Right atrium auricular region (tissue), 2 donors: Measurements from ENCODE around the gene CCL5. TPM values are rescaled to one million over a fixed set of nuclear protein-coding genes. Genes with fewer than 3 reads are reported as not detected.

ENCODE experiments used
- DNase-seq: peaks from one replicate; pipeline ENCODE4 v3.0.0-alpha.2; 2019; ENCODE audit warnings: low spot score
- H3K27ac ChIP-seq, 2 donors: fragments of 200-600 bp; sonication (generic); 1 replicate in 1 of 2; 2 replicates in 1 of 2; pipeline ENCODE4 v1.5.1; 2016 to 2019
- H3K27me3 ChIP-seq, 2 donors: fragments of 200-600 bp; sonication (generic); one replicate each; pipeline versions ENCODE4 v1.5.1 to v1.6.0; 2017 to 2019
- H3K36me3 ChIP-seq: fragments of 200-600 bp; sonication (generic); one replicate; pipeline ENCODE4 v1.5.1; 2016
- H3K4me1 ChIP-seq, 2 donors: fragments of 200-600 bp; sonication (generic); one replicate each; pipeline versions ENCODE4 v1.5.1 to v1.6.0; 2017 to 2019
- H3K4me3 ChIP-seq, 2 donors: fragments of 200-600 bp; sonication (generic); 1 replicate in 1 of 2; 2 replicates in 1 of 2; pipeline ENCODE4 v1.5.1; 2017 to 2019; ENCODE audit warnings: mild to moderate bottlenecking in 1 of 2, moderate library complexity in 1 of 2
- H3K9me3 ChIP-seq, 2 donors: fragments of 200-600 bp; sonication (generic); one replicate each; pipeline ENCODE4 v1.5.1; 2019
- CTCF ChIP-seq, 2 donors: fragments of 200-600 bp; sonication (generic); IDR thresholded peaks; one replicate each; pipeline ENCODE4 v1.5.1; 2019; ENCODE audit warnings: antibody characterized with exemption in 2 of 2
- total RNA-seq, 2 donors: library from RNA; depleted of rRNA; stranded (reverse); fragments of >200 nt; gene quantifications; one replicate each; pipeline ENCODE4 v1.1.0, GENCODE V29; 2016

Gene CCL5
- total RNA-seq, 2 donors from 2014 or later = 1.0 to 3.1 TPM

GRCh38 chr17:35895636-35896587 lies 15.8 kb upstream of the CCL5 start:
- DNase-seq = no peak
- H3K9me3 ChIP-seq = no peaks in the 10 kb centered on the region
- no peaks in the 10 kb centered on the region for H3K27me3 ChIP-seq
- no peaks in the 10 kb centered on the region for H3K36me3 ChIP-seq
- H3K4me1 ChIP-seq = no peaks in the 10 kb centered on the region
- H3K4me3 ChIP-seq = no peak overlapping the region
- H3K27ac ChIP-seq = no peak overlapping the region
- no peak for TF ChIP-seq CTCF (IDR thresholded peaks at IDR 0.05)

- H3K27me3 ChIP-seq = no peaks in the 10 kb centered on the region
- H3K4me3 ChIP-seq = no peak overlapping the region
- no peaks in the 10 kb centered on the region for H3K36me3 ChIP-seq
- H3K4me1 ChIP-seq = peaks cover 0 to 9% of the 10 kb centered on the region in 2 donors
- TF ChIP-seq CTCF (IDR thresholded peaks at IDR 0.05) = no peak
- no peaks in the 10 kb centered on the region for H3K9me3 ChIP-seq
- H3K27ac ChIP-seq = no peak overlapping the region
- DNase-seq = no peak
Measured at GRCh38 chr17:35894206-35894605, 14.0 kb upstream of the CCL5 start.

- Histone ChIP-seq H3K27me3 (no peaks in the 10 kb centered on the region), H3K27ac (no peak overlapping the region), H3K9me3 (no peaks in the 10 kb centered on the region), H3K36me3 (no peaks in the 10 kb centered on the region), H3K4me1 (peaks cover 0 to 9% of the 10 kb centered on the region in 2 donors), H3K4me3 (no peak overlapping the region)
- TF ChIP-seq CTCF (IDR thresholded peaks at IDR 0.05) = no peak
- DNase-seq = no peak
Measured at GRCh38 chr17:35893751-35894150, 13.6 kb upstream of the CCL5 start.

- no peak for DNase-seq
- Histone ChIP-seq H3K36me3 (no peaks in the 10 kb centered on the region), H3K4me3 (no peak overlapping the region), H3K27me3 (no peaks in the 10 kb centered on the region), H3K4me1 (peaks cover 0 to 9% of the 10 kb centered on the region in 2 donors), H3K27ac (no peak overlapping the region), H3K9me3 (no peaks in the 10 kb centered on the region)
- no peak for TF ChIP-seq CTCF (IDR thresholded peaks at IDR 0.05)
Measured at GRCh38 chr17:35892091-35893035, 12.2 kb upstream of the CCL5 start.

GRCh38 chr17:35891269-35891668 lies 11.1 kb upstream of the CCL5 start:
- H3K36me3 ChIP-seq = no peaks in the 10 kb centered on the region
- peaks cover 0 to 9% of the 10 kb centered on the region in 2 donors for H3K4me1 ChIP-seq
- DNase-seq = no peak
- no peak overlapping the region for H3K27ac ChIP-seq
- no peaks in the 10 kb centered on the region for H3K27me3 ChIP-seq
- no peak for TF ChIP-seq CTCF (IDR thresholded peaks at IDR 0.05)
- no peak overlapping the region for H3K4me3 ChIP-seq
- H3K9me3 ChIP-seq = no peaks in the 10 kb centered on the region
